ENCODE data around the gene PCDH1.

The PCDH1 gene

GRCh38 chr5:141853895-141854626, 24.1 kb downstream of the PCDH1 start:
- DNase-seq (ENCODE audit: low spot score), result no peak

- no peak for DNase-seq (ENCODE audit: low spot score)
Measured at GRCh38 chr5:141852448-141852847, 25.8 kb downstream of the PCDH1 start.

GRCh38 chr5:141851195-141851874, 26.9 kb downstream of the PCDH1 start:
- no peak for DNase-seq (ENCODE audit: low spot score)

DNA sequence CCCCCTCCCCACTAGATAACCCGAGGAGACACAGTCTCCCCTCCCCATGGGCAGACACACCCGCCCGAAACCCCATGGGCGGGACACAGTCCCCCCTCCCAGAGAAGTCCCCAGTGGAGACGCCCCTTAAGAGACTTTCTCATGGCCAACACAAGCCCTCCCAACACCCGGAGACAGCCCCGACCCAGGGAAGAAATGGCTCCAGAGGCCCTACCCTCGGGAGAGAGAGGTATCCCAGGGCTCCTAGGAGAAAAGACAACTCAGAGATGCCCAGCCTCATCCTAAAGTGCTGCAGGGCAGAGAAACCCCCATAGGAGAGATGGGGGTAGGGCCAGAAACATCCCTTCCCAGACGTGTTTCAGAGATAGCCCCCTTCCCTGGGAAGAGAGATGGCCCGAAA, 27.4 kb downstream of the PCDH1 start:
- DNase-seq (ENCODE audit: low spot score), result no peak

GRCh38 chr5:141850244-141850768, 27.9 kb downstream of the PCDH1 start:
- peak; percentile 70 for DNase-seq (ENCODE audit: low spot score)

DNA sequence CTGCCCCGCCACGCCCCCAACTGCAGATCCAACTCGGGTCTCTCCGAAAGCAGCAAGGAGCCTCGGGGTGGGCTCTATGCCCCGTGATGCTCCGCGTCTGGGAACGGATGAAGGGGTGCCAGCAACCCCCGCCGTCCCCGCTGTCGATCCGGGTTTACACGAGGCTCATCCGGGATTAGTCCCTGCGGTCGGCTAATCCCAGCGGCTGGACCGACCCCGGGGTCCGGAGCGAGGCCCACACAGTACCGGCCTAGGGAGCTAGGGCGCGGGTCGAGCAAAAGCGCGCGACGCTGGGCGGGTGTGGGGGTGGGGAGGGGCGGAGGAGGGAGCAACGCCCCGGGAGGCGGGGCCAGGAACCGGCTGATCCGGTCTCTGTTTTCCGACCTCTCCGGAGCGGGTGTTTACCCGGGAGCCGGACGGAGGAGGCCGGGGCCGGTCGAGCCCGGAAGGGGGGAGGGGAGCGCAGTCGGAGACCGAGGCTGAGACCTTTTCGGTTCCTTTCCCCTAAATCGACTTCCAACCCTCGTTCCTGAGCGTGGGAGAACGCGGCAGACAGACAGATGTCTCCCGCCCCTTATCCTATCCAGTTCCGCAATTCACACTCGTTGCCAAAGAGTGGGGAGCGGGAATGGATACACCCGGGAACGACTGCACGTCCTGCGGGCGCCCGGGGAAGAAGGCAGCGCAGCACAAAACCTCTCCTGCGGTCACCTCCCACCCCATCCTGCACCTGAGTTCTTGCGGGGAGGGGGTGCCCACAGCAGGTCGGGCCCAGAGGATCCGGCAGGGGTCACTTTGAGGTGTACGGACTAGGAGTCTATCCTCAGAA, 28.6 kb downstream of the PCDH1 start:
- peak; percentile 85 for DNase-seq (ENCODE audit: low spot score)

DNA sequence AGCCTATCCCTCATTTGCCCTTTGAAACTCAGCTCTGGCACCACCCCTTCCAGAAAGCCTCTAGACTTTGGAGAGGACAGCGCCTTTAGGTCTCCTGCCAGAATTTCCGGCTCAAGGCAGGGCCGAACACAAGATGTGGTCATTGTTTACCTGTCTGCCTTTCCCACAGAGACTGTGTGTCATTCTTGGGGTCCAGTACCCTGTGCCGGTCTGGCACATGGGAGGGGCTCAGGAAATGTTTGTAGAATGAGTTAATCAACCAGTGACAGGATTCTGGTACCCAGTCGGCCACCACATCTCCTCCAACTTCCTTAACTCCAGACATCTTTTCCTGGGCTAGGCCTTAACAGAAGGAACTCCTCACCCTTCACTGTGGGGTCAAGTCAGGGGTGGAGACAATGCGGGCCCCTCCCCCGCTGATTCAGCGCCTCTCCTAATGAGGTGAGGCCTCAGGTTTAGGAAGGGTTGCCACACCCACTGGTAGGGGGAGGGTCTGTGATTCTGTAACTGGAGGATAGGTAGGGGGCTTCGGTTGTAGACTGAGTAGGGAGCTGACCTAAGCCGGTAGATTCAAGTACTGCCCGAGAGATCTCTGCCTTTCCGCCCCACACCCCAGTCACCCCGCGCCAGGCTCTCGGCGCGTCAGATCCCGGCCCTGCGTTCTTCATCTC, 29.3 kb downstream of the PCDH1 start:
- no peak for DNase-seq (ENCODE audit: low spot score)

GRCh38 chr5:141846031-141846430, 32.2 kb downstream of the PCDH1 start:
- no peak for DNase-seq (ENCODE audit: low spot score)

- peak; percentile 33 for DNase-seq (ENCODE audit: low spot score)
Measured at GRCh38 chr5:141845371-141845851, 32.8 kb downstream of the PCDH1 start.

GRCh38 chr5:141844414-141845097, 33.7 kb downstream of the PCDH1 start:
- DNase-seq (ENCODE audit: low spot score), result no peak

DNA sequence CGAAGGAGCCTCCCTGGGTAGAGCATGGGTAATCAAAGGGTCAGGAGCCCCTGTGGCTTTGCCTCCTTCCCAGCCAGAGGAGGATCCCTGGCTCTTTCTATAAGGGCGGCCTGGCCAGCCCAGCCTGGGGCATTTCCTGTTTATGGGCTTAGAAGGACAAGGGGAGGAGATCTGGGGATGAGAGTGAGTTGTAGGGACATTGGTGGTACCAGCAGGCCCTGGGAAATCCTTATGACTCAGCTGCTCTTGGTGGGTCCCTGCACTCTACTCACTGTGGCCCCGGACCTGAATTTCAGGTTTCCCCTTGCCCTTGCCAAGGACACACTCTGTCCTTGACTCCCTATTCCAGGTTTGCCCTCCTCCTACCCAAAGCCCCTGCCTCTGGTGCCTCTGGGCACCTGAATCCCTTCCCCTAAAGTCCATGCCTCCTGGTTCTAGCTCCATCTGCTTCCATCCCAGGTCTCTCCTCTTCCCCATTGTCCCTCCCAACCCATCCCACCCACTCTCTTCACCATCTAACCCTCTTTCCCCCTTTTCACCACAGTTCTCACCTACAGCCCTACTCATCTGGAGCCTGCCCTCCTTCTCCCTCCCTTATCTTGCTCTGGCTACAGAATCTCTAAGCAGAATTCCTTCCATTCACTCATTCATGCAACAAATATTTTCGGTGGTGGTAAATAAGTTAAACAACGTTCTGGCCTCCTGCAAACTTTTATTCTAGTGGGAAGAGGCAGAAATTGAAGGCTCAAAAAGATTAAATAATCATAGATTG, 34.9 kb downstream of the PCDH1 start:
- no peak for DNase-seq (ENCODE audit: low spot score)

- no peak for DNase-seq (ENCODE audit: low spot score)
Measured at GRCh38 chr5:141841378-141842180, 36.6 kb downstream of the PCDH1 start.

DNA sequence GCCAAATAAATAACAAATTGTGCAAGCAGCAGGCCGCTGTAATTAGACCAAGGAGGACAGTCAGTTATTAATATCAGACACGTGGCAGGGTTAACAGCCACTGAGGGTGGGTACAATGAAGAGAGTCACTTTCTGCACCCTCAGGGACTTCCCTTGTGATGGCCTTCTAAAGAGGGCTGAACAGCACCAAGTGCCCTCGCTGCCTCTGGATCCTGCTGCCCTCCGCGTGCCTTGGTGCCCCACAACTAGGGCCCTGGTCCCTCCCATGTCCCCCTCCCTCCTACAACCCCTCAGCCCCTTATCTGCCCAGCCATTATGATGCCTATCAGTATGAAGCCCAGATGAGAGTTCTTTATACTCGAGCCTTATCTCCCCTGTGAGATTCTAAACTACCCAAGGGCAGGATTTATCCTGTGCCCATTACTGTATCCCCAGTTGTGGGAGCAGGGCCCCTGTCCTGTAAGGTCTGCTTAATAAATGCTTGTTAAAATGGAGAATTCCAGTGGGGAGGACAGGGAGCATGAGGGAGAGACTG, 37.3 kb downstream of the PCDH1 start:
- DNase-seq (ENCODE audit: low spot score), result no peak

DNA sequence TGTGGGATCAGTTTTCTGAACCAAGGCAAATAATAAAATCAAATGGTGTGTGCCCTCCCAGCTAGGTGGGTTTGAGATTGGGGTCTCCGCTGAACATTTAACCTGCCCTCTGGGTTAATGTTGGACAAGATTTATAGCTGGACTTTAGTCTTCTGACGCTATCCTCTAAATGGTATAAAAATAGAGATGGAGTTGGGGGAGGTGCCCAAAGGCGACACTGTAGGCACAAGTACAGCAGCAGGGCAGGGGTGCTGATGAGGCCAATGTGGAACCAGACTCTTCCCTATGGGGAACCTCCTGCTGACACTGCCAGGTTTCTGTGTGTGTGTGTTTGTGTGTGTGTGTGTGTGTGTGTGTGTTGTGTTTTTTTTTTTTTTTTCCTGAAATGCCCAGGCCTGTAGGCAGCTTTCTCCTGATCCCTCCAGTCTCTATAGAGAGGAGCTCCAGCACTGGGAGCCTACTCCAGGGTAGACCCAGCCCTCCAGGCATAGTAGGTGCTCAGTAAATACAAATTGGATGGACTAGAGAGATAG, 37.9 kb downstream of the PCDH1 start:
- DNase-seq (ENCODE audit: low spot score), result no peak

GRCh38 chr5:141839015-141839513, 39.1 kb downstream of the PCDH1 start:
- DNase-seq (ENCODE audit: low spot score), result no peak

DNA sequence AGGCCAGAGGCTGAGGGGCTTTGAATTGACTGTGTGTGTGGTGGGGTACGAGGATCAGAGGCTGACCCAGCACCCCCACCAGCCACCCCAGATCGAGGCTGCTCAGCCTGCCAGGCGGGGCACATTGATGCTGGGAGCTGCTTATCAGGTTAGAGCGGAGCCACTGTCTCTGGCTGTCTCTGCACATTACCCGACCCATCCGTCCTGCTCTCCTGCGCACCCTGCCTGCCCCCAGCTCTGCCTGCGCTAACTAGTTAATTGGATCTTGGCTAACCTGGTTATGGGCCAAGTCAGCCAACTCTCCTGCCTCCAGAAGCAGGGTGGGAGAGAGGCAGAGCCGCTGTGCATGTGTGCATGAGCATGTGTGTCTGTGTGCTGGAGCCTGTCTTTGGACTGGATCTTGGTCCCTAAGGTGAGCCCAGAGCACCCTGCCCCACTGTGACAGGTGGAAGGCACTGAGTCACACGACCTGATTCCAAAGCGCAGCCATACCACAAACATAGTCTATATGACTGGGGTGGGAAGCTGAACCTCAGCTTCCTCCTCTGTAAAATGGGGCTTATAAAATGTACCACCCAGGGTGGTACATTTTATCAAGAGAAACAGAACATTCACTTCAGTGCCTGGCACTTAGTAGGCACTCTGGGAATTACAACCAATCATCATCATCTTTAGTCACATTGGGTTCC, 39.7 kb downstream of the PCDH1 start:
- no peak for DNase-seq (ENCODE audit: low spot score)

DNA sequence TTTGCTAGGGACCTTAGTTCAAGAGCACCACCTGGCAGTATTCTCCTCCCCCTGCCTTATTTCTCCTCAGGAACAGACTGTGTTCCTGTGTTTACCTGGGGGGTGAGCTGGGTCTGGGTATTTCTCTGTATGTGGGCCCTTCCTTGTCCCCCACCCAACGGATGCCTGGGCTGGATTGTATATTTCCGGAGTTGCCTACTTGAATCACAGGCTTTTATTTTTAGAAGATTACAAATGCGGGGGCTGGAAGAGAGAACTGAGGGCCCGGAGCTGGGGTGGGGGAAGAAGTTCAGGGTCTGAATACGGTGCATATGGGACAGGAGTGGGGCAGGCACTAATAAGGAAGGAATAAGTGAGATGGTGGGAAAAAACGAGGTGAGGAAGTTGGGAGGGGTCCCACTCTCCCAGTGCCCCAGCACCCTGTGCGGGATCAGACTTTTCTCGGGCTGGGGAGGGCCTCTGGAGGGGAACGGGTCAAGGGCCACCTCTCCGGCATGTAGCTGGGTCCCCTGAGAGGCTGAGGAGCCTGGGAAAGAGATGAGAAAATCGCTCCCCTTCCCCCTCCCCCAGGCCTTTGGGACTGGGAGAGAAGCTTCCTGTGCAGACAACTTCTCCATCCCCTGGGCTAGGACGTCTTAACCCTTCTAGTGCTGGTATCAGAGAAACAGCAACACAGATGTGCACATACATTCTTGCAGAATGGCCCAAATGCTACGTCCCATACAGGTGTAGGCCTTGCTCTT, 42.1 kb downstream of the PCDH1 start:
- DNase-seq (ENCODE audit: low spot score), result no peak

DNA sequence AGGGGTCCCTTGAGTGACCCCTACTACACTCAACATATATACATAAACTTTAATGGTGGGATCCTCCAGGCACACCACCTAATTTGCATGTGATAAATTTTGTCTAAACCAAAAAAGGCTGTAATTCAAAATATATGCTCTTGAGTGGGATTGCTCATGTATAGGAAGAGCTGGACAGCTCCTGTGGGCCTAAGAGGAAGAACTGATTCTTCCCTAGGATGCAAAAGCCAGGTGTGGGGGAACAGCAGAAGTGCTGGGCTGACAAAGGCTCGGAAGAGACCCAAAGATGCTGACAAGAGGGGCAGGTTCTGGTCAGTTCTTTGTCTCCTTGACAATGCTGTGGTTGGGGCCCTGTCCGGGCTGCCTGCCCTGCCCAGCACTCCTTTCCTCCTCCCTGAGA, 43.9 kb downstream of the PCDH1 start:
- DNase-seq (ENCODE audit: low spot score), result no peak
